Liver (tissue), 9 donors: Measurements from ENCODE around the gene CLDN15. TPM values are rescaled to one million over a fixed set of nuclear protein-coding genes. Genes with fewer than 3 reads are reported as not detected.

Source experiments
- DNase-seq: peaks from one replicate; pipeline ENCODE4 v3.0.0-alpha.2; 2017; ENCODE audit warnings: low spot score
- H3K27ac ChIP-seq, 2 donors: one replicate each; pipeline ENCODE4 v1.7.0; 2013; ENCODE audit warnings: inconsistent platforms in 2 of 2, low read length in 2 of 2, control low read depth in 1 of 2, low read depth in 1 of 2, mild to moderate bottlenecking in 1 of 2
- H3K27me3 ChIP-seq, 4 donors: one replicate each; pipeline versions ENCODE4 v1.6.1 to v1.7.0; 2013; ENCODE audit warnings: low read length in 3 of 4, inconsistent platforms in 1 of 4, mild to moderate bottlenecking in 1 of 4, moderate library complexity in 1 of 4; ENCODE audit not compliant: control insufficient read depth in 4 of 4, insufficient read depth in 4 of 4
- H3K36me3 ChIP-seq, 4 donors: one replicate each; pipeline versions ENCODE4 v1.6.1 to v1.7.0; 2013; ENCODE audit warnings: low read length in 3 of 4, mild to moderate bottlenecking in 3 of 4, low read depth in 1 of 4, moderate library complexity in 1 of 4; ENCODE audit not compliant: control insufficient read depth in 4 of 4, insufficient read depth in 3 of 4
- H3K4me1 ChIP-seq, 4 donors: one replicate each; pipeline versions ENCODE4 v1.6.1 to v1.7.0; 2013; ENCODE audit warnings: low read length in 3 of 4, mild to moderate bottlenecking in 3 of 4, moderate library complexity in 1 of 4; ENCODE audit not compliant: control insufficient read depth in 4 of 4, insufficient read depth in 4 of 4
- H3K4me3 ChIP-seq, 3 donors: one replicate each; pipeline versions ENCODE4 v1.6.1 to v1.7.0; 2013; ENCODE audit warnings: low read length in 3 of 3, control low read depth in 1 of 3, low read depth in 1 of 3, mild to moderate bottlenecking in 1 of 3
- H3K9ac ChIP-seq, 2 donors: one replicate each; pipeline ENCODE4 v1.7.0; 2013; ENCODE audit warnings: low read length in 2 of 2, mild to moderate bottlenecking in 2 of 2, moderate library complexity in 2 of 2, control low read depth in 1 of 2, low read depth in 1 of 2
- H3K9me3 ChIP-seq, 4 donors: one replicate each; pipeline versions ENCODE4 v1.6.1 to v1.7.0; 2013; ENCODE audit warnings: low read length in 3 of 4; ENCODE audit not compliant: control insufficient read depth in 4 of 4
- EGR1 ChIP-seq, 2 donors: IDR thresholded peaks; 2 replicates each; pipeline ENCODE4 v1.6.1; 2016 to 2018; ENCODE audit warnings: antibody characterized with exemption in 2 of 2, low read depth in 2 of 2
- FOXA2 ChIP-seq: IDR thresholded peaks from 2 replicates; pipeline ENCODE4 v1.6.1; 2016; ENCODE audit warnings: antibody characterized with exemption
- HNF4A ChIP-seq, 2 donors: conservative IDR thresholded peaks; 2 replicates each; pipeline ENCODE4 v1.6.1; 2016; ENCODE audit warnings: antibody characterized with exemption in 2 of 2, mild to moderate bottlenecking in 2 of 2
- HNF4G ChIP-seq: IDR thresholded peaks from 2 replicates; pipeline ENCODE4 v1.6.1; 2016; ENCODE audit warnings: antibody characterized with exemption
- NR2F2 ChIP-seq: IDR thresholded peaks from 2 replicates; pipeline ENCODE4 v1.6.1; 2016; ENCODE audit warnings: antibody characterized with exemption
- RAD21 ChIP-seq, 2 donors: IDR thresholded peaks; 2 replicates each; pipeline ENCODE4 v1.6.1; 2016; ENCODE audit warnings: antibody characterized with exemption in 2 of 2, mild to moderate bottlenecking in 2 of 2
- RXRA ChIP-seq, 2 donors: IDR thresholded peaks; 2 replicates each; pipeline ENCODE4 v1.6.1; 2017 to 2018; ENCODE audit warnings: antibody characterized with exemption in 2 of 2, mild to moderate bottlenecking in 1 of 2
- SP1 ChIP-seq: IDR thresholded peaks from 2 replicates; pipeline ENCODE4 v1.6.1; 2018; ENCODE audit warnings: antibody characterized with exemption, mild to moderate bottlenecking
- TAF1 ChIP-seq: conservative IDR thresholded peaks from 2 replicates; pipeline ENCODE4 v1.6.1; 2016; ENCODE audit warnings: antibody characterized with exemption, mild to moderate bottlenecking
- YY1 ChIP-seq: IDR thresholded peaks from 2 replicates; pipeline ENCODE4 v1.6.1; 2016; ENCODE audit warnings: antibody characterized with exemption, mild to moderate bottlenecking
- WGBS: extraction: QIAGEN DNeasy Blood & Tissue Kit; methylation state at CpG from one replicate; pipeline ENCODE4 v1.1.7; 2013; 5-methylcytosine and 5-hydroxymethylcytosine counted together
- polyA plus RNA-seq, 2 donors: library from polyadenylated mRNA; stranded (reverse) in 1 of 2; unstranded in 1 of 2; fragments of 200-250 nt in 1 of 2; fragments of >200 nt in 1 of 2; fragmentation: Nextera tagmentation in 1 of 2; extraction: Ambion mirVana in 1 of 2; gene quantifications; one replicate each; pipeline versions ENCODE4 v1.2.1 to v1.2.3, GENCODE V29; 2013 to 2015
- total RNA-seq, 2 donors: library from RNA; depleted of rRNA; stranded (reverse); fragments of >200 nt; gene quantifications; one replicate each; pipeline ENCODE4 v1.2.3, GENCODE V29; 2014
- TF ChIP-seq, protein P1 (sequence below): fragments of 150-350 bp; IDR thresholded peaks from 2 replicates; pipeline ENCODE4 v1.5.1; 2017; ENCODE audit warnings: improper control_type of control experiment, low read depth, low read length; ENCODE audit not compliant: missing input control
- TF ChIP-seq, protein P2 (sequence below): IDR thresholded peaks from 2 replicates; pipeline ENCODE4 v1.6.1; 2016; ENCODE audit warnings: antibody characterized with exemption
- TF ChIP-seq, protein P3 (sequence below): IDR thresholded peaks from 2 replicates; pipeline ENCODE4 v1.6.1; 2016; ENCODE audit warnings: antibody characterized with exemption
- donor health status: healthy.
- donor health status: healthy.
- donor health status: healthy.
- donor health status: healthy.
- donor health status: healthy.

The CLDN15 gene
- total and polyA plus RNA-seq, 4 donors: 3.7 to 12.4 (median 4.6) TPM

DNA sequence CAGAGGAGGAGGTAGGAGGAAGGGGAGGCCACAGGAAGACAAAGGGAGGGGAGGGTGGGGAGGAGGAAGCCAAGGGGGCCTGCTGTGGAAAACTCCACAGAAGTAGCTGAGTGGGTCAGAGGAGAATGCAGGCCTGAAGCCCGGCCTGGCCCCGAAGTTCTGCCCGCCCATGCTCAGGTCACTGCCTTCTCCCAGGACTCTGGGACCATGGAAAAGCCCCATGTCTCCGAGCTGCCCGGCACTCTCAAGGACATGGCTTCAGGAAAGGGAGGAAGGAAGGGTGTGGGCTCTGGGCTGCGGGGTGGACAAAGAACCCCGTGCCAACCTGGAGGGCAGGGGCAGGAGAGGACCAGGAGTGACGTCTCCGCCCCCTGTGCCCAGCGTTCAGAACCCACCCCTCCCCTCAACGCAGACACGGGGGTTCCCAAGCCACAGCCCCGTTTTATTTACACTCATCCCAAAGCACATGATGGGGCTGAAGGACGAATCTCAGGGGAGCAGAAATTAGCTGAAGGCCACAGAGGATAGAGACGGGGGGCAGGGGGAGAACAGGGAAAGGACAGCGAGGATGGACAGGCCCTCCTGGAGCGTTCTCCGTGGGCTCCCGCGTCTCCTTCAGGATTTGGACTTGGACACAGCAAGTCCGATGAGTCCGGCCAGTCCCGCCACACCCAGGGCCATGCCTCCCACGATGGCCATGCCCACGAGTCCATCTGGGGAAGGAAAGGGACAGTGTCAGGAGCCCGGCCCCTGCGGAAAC is 1.8 kb upstream of the CLDN15 start:
- Histone ChIP-seq H3K4me1 (peaks cover 7 to 47% (median 29%) of the 10 kb centered on the region in 4 donors), H3K4me3 (no peak overlapping the region), H3K27me3 (no peaks in the 10 kb centered on the region), H3K27ac (peak overlapping the region; percentile 91 to 97), H3K9ac (no peak overlapping the region), H3K9me3 (no peaks in the 10 kb centered on the region), H3K36me3 (peaks cover 0 to 6% (median 4%) of the 10 kb centered on the region in 4 donors)
- no peak for DNase-seq
- 77% methylated on average over 27 of the region's 27 CpGs for WGBS
- TF ChIP-seq EGR1 (IDR thresholded peaks at IDR 0.05; ENCODE audit: low read depth in 2 of 2) (no peak), HNF4G (no peak), SP1 (peak; percentile 11)

DNA sequence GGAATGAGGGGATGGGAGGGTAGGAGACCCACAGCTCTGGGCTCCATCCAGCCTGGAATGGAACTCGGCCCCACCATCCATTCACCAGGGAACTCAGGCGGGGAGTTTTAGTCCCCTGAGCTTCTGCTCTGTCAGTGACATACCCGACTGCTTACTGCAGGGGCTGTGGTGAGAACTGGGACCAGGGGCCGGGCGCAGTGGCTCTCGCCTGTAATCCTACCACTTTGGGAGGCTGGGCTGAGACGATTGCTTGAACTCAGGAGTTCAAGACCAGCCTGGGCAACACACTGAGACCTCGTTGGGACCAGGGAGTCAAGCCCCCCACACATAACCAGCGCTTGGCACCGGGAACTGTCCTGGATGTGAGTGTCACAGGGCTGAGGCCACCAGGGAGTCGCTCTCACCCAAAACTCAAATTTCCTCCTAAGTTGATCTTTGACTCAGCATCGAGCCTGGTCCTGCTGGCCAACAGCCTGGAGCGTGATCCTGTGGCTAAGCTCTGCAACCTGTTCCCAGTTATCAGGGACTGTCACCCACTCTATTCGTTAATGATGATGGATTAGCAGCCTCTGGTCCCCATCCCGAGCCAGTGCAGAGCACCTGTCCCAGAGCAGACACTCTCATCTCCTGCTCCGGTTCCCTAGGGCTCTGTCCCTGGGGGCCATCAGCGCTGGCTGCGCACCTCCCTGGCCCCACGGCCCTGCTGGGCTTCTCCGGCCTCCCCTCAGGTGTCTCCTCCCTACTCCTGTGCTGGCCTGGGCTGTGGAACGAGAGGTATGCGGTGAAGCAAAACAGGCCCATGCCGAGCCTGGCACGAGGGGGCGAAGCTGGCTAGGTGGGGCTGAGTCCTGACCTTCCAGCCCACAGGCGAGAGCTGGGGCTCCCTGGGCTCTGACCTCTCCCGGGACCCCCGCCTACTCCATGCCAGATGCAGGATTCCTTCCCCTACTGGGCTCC is 902 bp upstream of the CLDN15 start:
- peak overlapping the region; percentile 62 to 68 for H3K9ac ChIP-seq
- H3K9me3 ChIP-seq: no peaks in the 10 kb centered on the region
- H3K4me3 ChIP-seq: no peak overlapping the region
- peak overlapping the region; percentile 91 to 97 for H3K27ac ChIP-seq
- no peak for DNase-seq
- H3K36me3 ChIP-seq: peaks cover 0 to 6% (median 4%) of the 10 kb centered on the region in 4 donors
- peaks cover 7 to 40% (median 23%) of the 10 kb centered on the region in 4 donors for H3K4me1 ChIP-seq
- WGBS: 64% methylated on average over 28 of the region's 28 CpGs
- no peaks in the 10 kb centered on the region for H3K27me3 ChIP-seq
- TF ChIP-seq, protein P1, sequence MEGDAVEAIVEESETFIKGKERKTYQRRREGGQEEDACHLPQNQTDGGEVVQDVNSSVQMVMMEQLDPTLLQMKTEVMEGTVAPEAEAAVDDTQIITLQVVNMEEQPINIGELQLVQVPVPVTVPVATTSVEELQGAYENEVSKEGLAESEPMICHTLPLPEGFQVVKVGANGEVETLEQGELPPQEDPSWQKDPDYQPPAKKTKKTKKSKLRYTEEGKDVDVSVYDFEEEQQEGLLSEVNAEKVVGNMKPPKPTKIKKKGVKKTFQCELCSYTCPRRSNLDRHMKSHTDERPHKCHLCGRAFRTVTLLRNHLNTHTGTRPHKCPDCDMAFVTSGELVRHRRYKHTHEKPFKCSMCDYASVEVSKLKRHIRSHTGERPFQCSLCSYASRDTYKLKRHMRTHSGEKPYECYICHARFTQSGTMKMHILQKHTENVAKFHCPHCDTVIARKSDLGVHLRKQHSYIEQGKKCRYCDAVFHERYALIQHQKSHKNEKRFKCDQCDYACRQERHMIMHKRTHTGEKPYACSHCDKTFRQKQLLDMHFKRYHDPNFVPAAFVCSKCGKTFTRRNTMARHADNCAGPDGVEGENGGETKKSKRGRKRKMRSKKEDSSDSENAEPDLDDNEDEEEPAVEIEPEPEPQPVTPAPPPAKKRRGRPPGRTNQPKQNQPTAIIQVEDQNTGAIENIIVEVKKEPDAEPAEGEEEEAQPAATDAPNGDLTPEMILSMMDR: no peak
- peak in 1 of 2 donors; percentile 57 for TF ChIP-seq HNF4A (conservative IDR thresholded peaks at IDR 0.05)
- TF ChIP-seq RAD21 (IDR thresholded peaks at IDR 0.05): no peak
- peak in 1 of 2 donors; percentile 26 for TF ChIP-seq RXRA (IDR thresholded peaks at IDR 0.05)
- TF ChIP-seq EGR1 (IDR thresholded peaks at IDR 0.05; ENCODE audit: low read depth in 2 of 2): no peak

DNA sequence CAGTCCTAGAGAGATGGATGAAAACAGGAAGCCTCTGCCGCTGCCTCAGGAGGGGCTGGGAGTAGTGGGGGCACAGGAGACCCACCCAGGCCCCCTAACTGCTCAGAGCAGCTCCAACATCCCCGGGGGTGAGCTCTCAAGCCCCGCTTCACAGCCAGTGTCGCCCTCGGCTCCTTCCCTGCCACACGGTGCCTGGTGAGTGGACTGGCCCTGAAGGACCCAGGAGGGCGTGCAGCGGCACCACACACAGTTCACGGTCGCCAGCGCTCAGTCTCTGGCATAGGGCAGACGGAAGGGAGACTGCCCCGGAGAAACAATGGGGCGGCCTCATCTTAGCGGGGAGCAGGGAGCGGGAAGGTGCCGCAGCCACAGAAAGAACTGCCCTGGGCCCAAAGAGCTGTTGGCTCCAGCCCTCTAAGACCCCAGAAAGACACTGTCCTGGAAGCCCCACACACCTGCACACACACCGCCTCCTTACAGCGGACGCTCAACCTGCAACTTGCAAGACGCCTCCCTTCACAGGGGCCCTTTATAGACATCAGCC is 1.2 kb downstream of the CLDN15 start:
- 76% methylated on average over 21 of the region's 21 CpGs for WGBS
- H3K36me3 ChIP-seq: peaks cover 0 to 6% (median 4%) of the 10 kb centered on the region in 4 donors
- TF ChIP-seq EGR1 (IDR thresholded peaks at IDR 0.05; ENCODE audit: low read depth in 2 of 2) (no peak), FOXA2 (no peak), YY1 (no peak), HNF4G (no peak), NR2F2 (no peak), TAF1 (no peak), RXRA (IDR thresholded peaks at IDR 0.05) (no peak)
- TF ChIP-seq, protein P2, sequence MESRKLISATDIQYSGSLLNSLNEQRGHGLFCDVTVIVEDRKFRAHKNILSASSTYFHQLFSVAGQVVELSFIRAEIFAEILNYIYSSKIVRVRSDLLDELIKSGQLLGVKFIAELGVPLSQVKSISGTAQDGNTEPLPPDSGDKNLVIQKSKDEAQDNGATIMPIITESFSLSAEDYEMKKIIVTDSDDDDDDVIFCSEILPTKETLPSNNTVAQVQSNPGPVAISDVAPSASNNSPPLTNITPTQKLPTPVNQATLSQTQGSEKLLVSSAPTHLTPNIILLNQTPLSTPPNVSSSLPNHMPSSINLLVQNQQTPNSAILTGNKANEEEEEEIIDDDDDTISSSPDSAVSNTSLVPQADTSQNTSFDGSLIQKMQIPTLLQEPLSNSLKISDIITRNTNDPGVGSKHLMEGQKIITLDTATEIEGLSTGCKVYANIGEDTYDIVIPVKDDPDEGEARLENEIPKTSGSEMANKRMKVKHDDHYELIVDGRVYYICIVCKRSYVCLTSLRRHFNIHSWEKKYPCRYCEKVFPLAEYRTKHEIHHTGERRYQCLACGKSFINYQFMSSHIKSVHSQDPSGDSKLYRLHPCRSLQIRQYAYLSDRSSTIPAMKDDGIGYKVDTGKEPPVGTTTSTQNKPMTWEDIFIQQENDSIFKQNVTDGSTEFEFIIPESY: no peak
- TF ChIP-seq, protein P3, sequence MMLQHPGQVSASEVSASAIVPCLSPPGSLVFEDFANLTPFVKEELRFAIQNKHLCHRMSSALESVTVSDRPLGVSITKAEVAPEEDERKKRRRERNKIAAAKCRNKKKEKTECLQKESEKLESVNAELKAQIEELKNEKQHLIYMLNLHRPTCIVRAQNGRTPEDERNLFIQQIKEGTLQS: no peak
- TF ChIP-seq, protein P1: no peak

More for the DNA sequence above, 1.2 kb downstream of the CLDN15 start:
- no peak for DNase-seq
- Histone ChIP-seq H3K4me1 (peaks cover 18 to 48% (median 29%) of the 10 kb centered on the region in 4 donors), H3K9ac (no peak overlapping the region), H3K27me3 (no peaks in the 10 kb centered on the region), H3K27ac (peak overlapping the region in 1 of 2 donors; percentile 4), H3K4me3 (no peak overlapping the region), H3K9me3 (no peaks in the 10 kb centered on the region)
